HL-60 (cell line): ENCODE data around the gene MID1.

Source experiments
- DNase-seq, 2 experiments: peaks; one replicate each; pipeline ENCODE4 v3.0.0-alpha.2; 2010 to 2020; ENCODE audit warnings: low read depth in 1 of 2, low spot score in 1 of 2
- H3K27ac ChIP-seq: fragments of 250-450 bp; sonication (Bioruptor Pico); replicated peaks from 2 replicates; pipeline ENCODE4 v1.5.1; 2020; ENCODE audit warnings: mild to moderate bottlenecking, moderate library complexity
- H3K27me3 ChIP-seq: fragments of 250-450 bp; sonication (Bioruptor Pico); 2 replicates; pipeline ENCODE4 v1.5.1; 2021; ENCODE audit warnings: mild to moderate bottlenecking, moderate library complexity; ENCODE audit not compliant: insufficient read depth, poor library complexity, severe bottlenecking
- H3K4me3 ChIP-seq: replicated peaks from 2 replicates; pipeline ENCODE4 v1.5.1; 2011; ENCODE audit warnings: mild to moderate bottlenecking, control low read depth, low read length; ENCODE audit not compliant: insufficient read depth
- GABPA ChIP-seq: IDR thresholded peaks from 2 replicates; pipeline ENCODE4 v1.6.1; 2012; ENCODE audit warnings: low read depth
- POLR2AphosphoS5 ChIP-seq: IDR thresholded peaks from 2 replicates; pipeline ENCODE4 v1.6.1; 2012; ENCODE audit warnings: low read depth
- SPI1 ChIP-seq: IDR thresholded peaks from 2 replicates; pipeline ENCODE4 v1.6.1; 2012; ENCODE audit warnings: low read depth, mild to moderate bottlenecking, borderline replicate concordance
- TF ChIP-seq, protein P1 (sequence below): IDR thresholded peaks from one replicate; pipeline ENCODE4 v1.5.1; 2011; ENCODE audit warnings: low read length, control low read depth, inconsistent platforms; ENCODE audit not compliant: insufficient read depth
- TF ChIP-seq, protein P2 (sequence below): IDR thresholded peaks from 2 replicates; pipeline ENCODE4 v1.6.1; 2012; ENCODE audit warnings: low read depth; ENCODE audit not compliant: insufficient replicate concordance

MID1 gene

DNA sequence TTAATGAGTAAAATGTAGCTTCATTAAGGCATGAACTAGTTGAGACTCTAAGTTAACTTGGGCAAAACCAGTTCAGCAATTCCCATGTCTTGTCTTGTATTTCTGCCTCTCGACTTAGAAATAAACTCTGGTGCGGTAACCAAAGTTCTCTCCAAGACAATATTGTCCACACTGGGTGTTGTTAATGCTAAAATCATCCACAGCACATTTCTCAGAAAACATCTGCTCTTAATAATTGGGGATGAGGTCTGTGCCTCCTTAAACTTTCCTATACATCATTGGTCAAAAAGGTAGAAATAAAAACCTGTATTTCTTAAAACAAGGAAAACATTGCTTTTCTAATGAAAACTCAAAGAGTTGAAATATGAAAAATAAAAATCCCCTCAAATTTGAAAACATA lies 32.9 kb upstream of the MID1 start:
- TF ChIP-seq, protein P1, sequence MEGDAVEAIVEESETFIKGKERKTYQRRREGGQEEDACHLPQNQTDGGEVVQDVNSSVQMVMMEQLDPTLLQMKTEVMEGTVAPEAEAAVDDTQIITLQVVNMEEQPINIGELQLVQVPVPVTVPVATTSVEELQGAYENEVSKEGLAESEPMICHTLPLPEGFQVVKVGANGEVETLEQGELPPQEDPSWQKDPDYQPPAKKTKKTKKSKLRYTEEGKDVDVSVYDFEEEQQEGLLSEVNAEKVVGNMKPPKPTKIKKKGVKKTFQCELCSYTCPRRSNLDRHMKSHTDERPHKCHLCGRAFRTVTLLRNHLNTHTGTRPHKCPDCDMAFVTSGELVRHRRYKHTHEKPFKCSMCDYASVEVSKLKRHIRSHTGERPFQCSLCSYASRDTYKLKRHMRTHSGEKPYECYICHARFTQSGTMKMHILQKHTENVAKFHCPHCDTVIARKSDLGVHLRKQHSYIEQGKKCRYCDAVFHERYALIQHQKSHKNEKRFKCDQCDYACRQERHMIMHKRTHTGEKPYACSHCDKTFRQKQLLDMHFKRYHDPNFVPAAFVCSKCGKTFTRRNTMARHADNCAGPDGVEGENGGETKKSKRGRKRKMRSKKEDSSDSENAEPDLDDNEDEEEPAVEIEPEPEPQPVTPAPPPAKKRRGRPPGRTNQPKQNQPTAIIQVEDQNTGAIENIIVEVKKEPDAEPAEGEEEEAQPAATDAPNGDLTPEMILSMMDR: no peak
- no peak for TF ChIP-seq SPI1
- DNase-seq: no peak
- Histone ChIP-seq H3K27me3 (peaks cover 3% of the 10 kb centered on the region), H3K4me3 (no peak overlapping the region), H3K27ac (no peak overlapping the region)

DNA sequence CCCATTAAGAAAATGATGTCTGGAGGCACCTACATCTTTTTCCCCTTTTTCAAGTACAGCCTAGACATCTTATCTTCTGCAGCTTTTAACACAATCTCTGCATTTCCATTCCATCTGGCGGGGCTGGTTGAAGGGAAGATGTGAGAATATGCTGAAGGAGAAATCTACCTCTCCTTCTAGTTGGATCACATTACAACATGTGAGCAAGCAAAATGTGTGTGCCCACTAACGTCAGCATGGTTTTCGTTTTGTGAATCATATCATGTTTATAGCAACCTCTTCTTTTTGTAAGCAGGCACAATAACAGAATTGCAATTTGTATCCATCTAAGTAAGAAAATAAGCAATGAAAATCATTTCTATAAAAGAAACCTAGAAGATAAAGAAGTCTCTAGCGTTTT lies 28.9 kb upstream of the MID1 start:
- H3K4me3 ChIP-seq: no peak overlapping the region
- no peak overlapping the region for H3K27ac ChIP-seq
- TF ChIP-seq, protein P1: no peak
- TF ChIP-seq SPI1: no peak
- TF ChIP-seq, protein P2, sequence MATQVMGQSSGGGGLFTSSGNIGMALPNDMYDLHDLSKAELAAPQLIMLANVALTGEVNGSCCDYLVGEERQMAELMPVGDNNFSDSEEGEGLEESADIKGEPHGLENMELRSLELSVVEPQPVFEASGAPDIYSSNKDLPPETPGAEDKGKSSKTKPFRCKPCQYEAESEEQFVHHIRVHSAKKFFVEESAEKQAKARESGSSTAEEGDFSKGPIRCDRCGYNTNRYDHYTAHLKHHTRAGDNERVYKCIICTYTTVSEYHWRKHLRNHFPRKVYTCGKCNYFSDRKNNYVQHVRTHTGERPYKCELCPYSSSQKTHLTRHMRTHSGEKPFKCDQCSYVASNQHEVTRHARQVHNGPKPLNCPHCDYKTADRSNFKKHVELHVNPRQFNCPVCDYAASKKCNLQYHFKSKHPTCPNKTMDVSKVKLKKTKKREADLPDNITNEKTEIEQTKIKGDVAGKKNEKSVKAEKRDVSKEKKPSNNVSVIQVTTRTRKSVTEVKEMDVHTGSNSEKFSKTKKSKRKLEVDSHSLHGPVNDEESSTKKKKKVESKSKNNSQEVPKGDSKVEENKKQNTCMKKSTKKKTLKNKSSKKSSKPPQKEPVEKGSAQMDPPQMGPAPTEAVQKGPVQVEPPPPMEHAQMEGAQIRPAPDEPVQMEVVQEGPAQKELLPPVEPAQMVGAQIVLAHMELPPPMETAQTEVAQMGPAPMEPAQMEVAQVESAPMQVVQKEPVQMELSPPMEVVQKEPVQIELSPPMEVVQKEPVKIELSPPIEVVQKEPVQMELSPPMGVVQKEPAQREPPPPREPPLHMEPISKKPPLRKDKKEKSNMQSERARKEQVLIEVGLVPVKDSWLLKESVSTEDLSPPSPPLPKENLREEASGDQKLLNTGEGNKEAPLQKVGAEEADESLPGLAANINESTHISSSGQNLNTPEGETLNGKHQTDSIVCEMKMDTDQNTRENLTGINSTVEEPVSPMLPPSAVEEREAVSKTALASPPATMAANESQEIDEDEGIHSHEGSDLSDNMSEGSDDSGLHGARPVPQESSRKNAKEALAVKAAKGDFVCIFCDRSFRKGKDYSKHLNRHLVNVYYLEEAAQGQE: no peak
- no peak for TF ChIP-seq POLR2AphosphoS5
- no peak for TF ChIP-seq GABPA
- no peak for DNase-seq
- peaks cover 3% of the 10 kb centered on the region for H3K27me3 ChIP-seq

DNA sequence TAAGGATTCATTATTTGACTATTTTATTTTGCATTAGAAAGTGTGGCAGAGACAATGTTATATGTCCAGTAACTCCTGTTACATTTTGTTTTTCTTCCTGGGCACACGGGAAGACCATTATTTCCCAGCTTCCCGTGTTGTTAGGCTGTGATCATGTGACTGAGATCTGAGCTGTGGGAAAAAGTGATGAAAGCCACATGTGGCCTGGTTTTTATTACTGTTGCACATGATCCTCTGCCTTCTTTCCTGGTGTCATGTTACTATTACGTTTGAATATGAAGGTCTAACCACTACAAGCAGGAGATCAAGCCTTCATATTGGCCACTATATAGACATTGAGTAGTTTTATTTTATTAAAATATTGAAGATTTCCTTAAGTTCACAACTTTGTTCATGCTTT lies 28.2 kb upstream of the MID1 start:
- TF ChIP-seq, protein P1: no peak
- TF ChIP-seq POLR2AphosphoS5 (no peak), GABPA (no peak), SPI1 (no peak)
- TF ChIP-seq, protein P2: no peak
- no peak for DNase-seq

DNA sequence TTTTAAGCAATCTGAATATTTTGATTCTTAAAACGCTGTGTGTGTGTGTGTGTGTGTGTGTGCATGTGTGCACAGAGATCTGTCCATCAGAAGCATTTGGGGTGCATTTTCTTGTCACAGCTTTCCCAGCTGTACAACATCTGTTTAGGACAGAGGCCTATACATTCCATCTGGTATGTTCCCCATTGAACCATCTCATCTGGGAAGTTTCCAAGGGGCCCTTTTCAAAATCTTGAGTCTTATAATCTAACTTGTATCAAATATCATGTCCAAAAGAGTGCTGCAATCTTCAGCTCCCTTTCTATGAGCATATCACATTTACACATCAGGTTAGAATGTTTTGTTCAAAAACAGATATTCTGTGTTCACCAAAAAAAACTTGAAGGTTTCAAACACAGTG lies 16.5 kb upstream of the MID1 start:
- Histone ChIP-seq H3K27me3 (no peaks in the 10 kb centered on the region), H3K27ac (no peak overlapping the region), H3K4me3 (no peak overlapping the region)
- TF ChIP-seq, protein P1: no peak
- TF ChIP-seq GABPA: no peak
- no peak for TF ChIP-seq SPI1
- TF ChIP-seq, protein P2: no peak
- no peak for TF ChIP-seq POLR2AphosphoS5
- DNase-seq: no peak

More for the DNA sequence above, 28.2 kb upstream of the MID1 start:
- H3K4me3 ChIP-seq: no peak overlapping the region
- peaks cover 3% of the 10 kb centered on the region for H3K27me3 ChIP-seq
- H3K27ac ChIP-seq: no peak overlapping the region
